HK-2 (cell line): ENCODE measurements around the gene LEO1.
A peak's percentile ranks its signal among the peaks of the same experiment; 100 is the strongest.

Source experiments
- DNase-seq: peaks from one replicate; pipeline ENCODE4 v3.0.0-alpha.2; 2018; ENCODE audit not compliant: unreplicated experiment

Gene LEO1

DNA sequence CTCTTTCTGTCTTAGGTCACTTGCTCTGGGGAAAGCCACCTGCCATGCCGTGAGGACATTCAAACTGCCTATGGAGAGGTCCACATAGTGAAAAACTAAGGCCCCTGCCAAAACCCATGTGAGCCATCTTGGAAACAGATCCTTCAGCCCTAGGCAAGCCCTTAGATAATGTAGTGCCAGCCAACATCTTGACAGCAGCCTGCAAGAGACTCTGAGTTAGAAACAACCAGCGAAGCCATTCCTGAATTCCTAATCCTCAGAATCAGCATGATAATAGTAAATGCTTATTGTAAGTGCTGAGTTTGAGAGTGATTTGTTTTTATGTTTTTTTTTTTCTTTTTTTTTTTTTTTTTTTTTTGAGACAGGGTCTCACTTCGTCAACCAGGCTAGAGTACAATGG, 40.6 kb downstream of the LEO1 start:
- no peak for DNase-seq

DNA sequence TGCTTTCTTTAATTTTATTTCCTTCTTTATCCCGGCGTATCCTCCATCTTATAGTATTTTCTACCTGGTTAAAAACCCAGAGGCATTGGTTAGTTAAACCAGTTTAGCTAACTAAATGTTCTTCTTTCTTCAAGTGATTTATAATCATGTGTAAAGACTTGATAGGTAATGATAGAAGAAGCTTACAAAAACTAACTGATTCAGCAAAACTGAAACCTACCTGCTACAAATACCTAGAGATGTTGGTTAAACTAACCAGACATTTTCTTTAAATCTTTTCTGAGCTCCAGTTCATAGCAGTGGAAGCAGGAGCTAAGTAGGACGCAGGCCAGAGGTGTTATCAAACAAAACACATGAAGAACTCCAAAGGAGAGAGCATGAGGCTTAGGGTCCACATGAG, 44.8 kb downstream of the LEO1 start:
- no peak for DNase-seq

- no peak for DNase-seq
Observed at GRCh38 chr15:51924156-51925068, 47.2 kb downstream of the LEO1 start.

- DNase-seq = no peak
Observed at GRCh38 chr15:51917493-51917892, 54.1 kb downstream of the LEO1 start.

- no peak for DNase-seq
Observed at GRCh38 chr15:51912528-51912927, 59.0 kb downstream of the LEO1 start.

- no peak for DNase-seq
Observed at GRCh38 chr15:51909584-51909983, 62.0 kb downstream of the LEO1 start.

- no peak for DNase-seq
Observed at GRCh38 chr15:51908316-51908715, 63.3 kb downstream of the LEO1 start.

- DNase-seq = peak; percentile 45
Observed at GRCh38 chr15:51907136-51907862, 64.3 kb downstream of the LEO1 start.

DNA sequence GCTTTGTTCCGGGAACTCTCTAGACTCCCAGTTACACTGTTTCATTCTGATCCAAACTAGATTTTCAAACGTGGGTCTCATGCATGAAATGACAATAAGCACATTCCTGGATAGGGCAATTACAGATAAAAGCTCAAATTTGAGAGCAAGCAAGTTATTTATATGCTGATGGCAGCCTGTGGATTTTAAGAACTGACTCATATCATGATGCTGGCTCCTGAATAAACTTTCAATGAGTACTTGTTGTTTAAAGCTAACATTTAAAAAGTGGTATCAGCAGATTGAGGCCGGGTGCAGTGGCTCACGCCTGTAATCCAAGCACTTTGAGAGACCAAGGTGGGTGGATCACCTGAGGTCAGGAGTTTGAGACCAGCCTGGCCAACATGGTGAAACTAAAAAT, 66.6 kb downstream of the LEO1 start:
- DNase-seq = no peak

- no peak for DNase-seq
Observed at GRCh38 chr15:51904421-51904820, 67.2 kb downstream of the LEO1 start.

DNA sequence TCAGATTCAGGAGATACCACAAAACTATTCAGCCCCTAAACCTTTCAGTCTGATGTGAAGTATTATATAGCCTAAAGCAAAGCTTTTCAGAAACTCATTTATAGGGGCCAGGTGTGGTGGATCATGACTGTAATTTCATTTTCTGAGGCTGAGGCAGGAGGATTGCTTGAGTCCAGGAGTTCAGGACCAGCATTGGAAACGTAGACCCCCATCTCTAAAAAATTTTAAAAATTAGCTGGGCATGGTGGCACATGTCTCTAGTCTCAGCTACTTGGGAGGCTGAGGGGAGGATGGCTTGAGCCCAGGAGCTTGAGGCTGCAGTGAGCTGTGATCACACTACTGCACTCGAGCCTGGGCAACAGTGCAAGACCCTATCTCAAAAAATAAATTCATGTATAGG, 82.1 kb downstream of the LEO1 start:
- DNase-seq = no peak

GRCh38 chr15:51888593-51889195, 82.9 kb downstream of the LEO1 start:
- no peak for DNase-seq
